CMK (cell line): Measurements from ENCODE around the gene TNFSF18.

ENCODE experiments used
- DNase-seq: peaks from one replicate; pipeline ENCODE4 v3.0.0-alpha.2; 2010; ENCODE audit warnings: low read depth

TNFSF18 gene

GRCh38 chr1:173038875-173039554 lies 11.7 kb downstream of the TNFSF18 start:
- no peak for DNase-seq

GRCh38 chr1:173024543-173024942 lies 26.2 kb downstream of the TNFSF18 start:
- no peak for DNase-seq

GRCh38 chr1:173023343-173023742 lies 27.4 kb downstream of the TNFSF18 start:
- DNase-seq: no peak

GRCh38 chr1:173020138-173020750 lies 30.5 kb downstream of the TNFSF18 start:
- no peak for DNase-seq

GRCh38 chr1:173017792-173018191 lies 32.9 kb downstream of the TNFSF18 start:
- no peak for DNase-seq

DNA sequence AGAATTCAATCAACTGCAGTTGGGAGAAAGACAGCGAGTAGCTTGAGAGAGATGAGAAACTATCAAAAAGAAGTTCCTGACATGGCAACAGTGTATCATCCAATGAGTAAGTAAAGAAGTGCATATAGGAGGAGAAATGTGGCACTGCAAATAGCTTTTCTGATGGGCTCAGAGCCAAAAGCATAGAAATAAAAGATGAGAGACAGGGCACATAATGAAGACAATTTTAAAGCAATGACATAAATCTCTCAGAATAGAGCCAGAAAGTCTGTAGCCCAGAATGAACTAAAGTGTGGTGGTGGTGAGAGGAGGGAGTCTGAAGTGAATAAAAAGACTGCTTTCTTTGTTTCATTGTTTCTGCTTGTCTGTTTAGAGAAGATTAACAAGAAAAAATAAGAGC lies 34.3 kb downstream of the TNFSF18 start:
- no peak for DNase-seq

GRCh38 chr1:173015629-173016028 lies 35.1 kb downstream of the TNFSF18 start:
- no peak for DNase-seq

DNA sequence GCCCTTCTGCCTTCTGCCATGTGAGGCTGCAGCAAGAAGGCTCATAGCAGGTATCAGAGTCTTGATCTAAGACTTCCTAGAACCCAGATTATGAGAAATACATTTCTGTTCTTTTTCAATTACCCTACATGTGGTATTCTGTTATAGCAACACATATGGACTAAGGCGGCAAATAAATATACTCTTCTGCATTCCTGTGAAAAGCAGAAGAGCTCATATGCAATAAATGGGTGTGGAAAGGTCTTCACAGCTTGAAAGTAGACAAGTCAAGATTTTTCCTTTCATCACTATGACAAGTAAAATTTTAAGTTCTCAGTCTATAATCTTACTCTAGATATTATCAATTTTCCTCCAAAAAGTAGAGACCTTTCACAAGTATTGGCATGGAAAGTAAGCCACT lies 36.6 kb downstream of the TNFSF18 start:
- DNase-seq: no peak

- DNase-seq: no peak
Observed at GRCh38 chr1:173012126-173012525, 38.6 kb downstream of the TNFSF18 start.

DNA sequence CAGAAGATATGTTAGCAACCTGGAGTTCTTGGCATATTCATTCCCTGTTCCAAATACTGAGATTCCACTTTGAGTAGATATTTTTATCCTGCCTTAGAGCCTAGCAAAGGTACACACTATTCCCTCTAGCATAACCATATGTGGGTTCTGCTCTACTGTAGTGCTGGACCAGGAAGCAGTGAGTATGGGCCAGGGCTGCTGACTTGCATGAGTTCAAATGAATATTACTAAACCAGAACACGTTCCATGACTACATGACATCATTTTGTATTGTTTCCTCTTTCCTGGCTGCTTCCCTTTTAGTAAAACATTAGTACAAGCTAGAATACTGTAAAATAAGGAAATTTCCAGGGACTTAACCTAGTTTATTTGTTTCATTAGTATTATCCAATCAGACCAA lies 41.1 kb downstream of the TNFSF18 start:
- no peak for DNase-seq

DNA sequence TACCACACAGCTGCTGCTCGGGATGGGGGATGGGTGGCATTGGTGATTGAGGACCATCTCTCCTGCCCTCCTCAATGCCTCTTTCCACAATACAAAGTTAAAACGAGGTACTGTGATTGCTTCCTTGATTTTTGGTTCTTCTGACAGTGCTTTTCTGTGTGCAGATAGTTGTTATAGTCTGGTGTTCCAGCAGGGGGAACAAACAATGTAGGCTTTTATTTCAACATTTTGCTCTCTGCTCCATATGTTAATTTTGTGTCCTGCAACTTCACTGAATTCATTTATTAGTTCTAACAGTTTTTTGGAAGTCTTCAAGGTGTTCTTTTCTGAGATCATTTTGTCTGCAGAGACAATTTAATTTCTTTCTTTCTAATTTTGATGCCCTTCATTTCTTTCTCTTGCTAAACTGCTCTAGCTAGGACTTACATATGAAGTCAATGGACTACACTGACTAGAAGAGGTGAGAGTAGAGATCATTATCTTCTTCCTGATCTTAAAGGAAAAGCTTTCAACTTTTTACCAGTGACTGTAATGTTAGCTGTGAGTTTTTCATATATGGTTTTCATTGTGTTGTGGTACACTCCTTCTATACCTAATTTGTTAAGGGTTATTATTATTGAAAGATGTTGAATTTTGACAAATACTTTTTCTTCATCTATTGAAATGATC lies 45.4 kb downstream of the TNFSF18 start:
- DNase-seq: no peak

DNA sequence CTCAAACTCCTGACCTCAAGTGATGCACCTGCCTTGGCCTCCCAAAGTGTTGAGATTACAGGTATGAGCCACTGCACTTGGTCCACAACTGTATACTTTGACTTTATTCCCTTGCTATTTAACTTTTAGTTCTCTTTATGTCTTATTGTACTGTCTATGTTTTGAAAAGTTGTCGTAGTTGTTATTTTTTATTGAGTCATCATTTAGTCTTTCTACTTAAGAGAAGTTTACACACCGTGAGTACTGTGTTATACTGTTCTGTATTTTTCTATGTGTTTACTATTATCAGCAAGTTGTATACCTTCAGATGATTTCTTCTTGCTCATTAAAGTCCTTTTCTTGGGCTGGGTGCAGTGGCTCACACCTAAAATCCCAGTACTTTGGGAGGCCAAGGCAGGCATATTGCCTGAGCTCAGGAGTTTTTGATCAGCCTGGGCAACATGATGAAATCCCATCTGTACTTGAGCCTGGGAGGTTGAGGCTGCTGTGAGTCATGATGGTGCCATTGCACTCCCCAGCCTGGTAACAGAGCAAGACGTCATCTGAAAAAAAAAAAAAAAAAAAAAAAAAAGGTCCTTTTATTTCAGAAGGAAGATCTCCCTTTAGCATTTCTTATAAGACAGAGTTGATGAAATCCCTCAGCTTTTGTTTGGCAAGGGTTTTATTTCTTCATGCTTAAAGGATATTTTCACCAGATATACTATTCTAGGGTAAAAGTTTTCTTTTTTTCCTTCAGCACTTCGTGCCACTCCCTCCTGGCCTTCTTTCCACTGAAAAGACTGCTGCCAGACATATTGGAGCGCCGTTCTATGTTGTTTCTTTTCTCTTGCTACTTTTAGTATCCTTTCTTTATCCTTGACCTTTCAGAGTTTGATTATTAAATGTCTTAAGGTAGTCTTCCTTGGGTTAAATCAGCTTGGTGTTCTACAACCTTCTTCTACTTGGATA lies 47.6 kb downstream of the TNFSF18 start:
- DNase-seq: no peak

GRCh38 chr1:172999349-172999748 lies 51.4 kb downstream of the TNFSF18 start:
- no peak for DNase-seq

- DNase-seq: no peak
Observed at GRCh38 chr1:172997941-172998361, 52.8 kb downstream of the TNFSF18 start.

DNA sequence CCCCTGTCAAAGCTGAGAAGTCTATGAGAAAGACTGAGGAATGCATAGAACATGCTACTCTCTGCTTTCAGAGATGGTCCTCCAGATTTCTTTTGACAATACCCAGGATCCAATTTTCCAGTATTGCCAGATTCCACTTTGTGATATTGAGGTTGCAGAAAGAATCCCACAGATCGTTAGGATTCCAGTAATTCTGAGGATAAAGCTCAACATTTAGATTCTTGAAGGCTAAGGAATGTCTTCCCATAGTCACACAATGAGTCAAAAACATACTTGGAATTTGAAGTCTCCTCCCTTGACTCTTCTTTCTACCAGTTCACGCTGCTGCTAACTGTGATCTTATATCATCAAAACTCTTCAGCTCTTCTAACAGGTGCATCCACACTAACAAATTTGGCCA lies 57.1 kb downstream of the TNFSF18 start:
- DNase-seq: no peak

GRCh38 chr1:172991674-172992400 lies 58.9 kb downstream of the TNFSF18 start:
- DNase-seq: no peak

DNA sequence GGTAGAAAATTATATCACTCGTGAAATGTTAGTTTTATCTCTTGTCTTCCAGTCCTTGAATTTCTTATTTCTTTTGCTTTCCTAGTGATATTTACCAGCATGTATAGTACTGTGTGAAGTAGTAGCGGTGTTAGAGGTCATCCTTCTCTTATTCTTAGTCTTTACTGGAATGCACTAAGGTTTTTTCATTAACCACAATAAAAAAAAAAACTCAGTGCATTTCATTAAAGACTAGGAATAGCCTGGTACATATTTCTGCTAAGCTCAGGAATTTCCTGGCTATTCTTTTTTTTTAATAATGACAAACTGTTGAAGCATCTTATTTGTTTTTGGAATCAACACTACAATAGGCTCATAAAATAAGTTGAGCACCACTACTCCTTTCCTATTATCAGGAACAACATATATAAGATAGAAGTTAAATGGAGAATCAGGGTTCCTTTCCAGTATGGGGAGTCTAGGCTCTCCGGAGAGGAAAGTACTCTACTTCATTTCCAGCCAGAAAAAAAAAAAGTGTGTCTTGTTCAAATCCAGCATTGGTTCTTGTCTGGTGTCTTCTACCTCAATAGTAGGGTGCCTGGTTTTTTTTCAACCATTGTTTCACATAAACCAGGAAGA lies 60.0 kb downstream of the TNFSF18 start:
- no peak for DNase-seq
